Measurements from ENCODE around the gene FBXW11.
A peak's percentile ranks its signal among the peaks of the same experiment; 100 is the strongest.

The FBXW11 gene

GRCh38 chr5:171906703-171907590 is 99.5 kb downstream of the FBXW11 start:
- H3K4me3 ChIP-seq (ENCODE audit: low read length), result no peak overlapping the region
- H3K4me1 ChIP-seq (ENCODE audit: control insufficient read depth, insufficient read depth, low read length), result peaks cover 2% of the 10 kb centered on the region
- no peaks in the 10 kb centered on the region for H3K27me3 ChIP-seq (replicated peaks; ENCODE audit: control insufficient read depth, insufficient read depth, low read length)
- H3K9ac ChIP-seq (ENCODE audit: low read length), result no peak overlapping the region
- DNase-seq (ENCODE audit: low read depth), result no peak
- H3K36me3 ChIP-seq (ENCODE audit: control insufficient read depth, insufficient read depth, low read length, severe bottlenecking), result peaks cover 20% of the 10 kb centered on the region
- no peaks in the 10 kb centered on the region for H3K9me3 ChIP-seq (ENCODE audit: control insufficient read depth, low read length)

DNA sequence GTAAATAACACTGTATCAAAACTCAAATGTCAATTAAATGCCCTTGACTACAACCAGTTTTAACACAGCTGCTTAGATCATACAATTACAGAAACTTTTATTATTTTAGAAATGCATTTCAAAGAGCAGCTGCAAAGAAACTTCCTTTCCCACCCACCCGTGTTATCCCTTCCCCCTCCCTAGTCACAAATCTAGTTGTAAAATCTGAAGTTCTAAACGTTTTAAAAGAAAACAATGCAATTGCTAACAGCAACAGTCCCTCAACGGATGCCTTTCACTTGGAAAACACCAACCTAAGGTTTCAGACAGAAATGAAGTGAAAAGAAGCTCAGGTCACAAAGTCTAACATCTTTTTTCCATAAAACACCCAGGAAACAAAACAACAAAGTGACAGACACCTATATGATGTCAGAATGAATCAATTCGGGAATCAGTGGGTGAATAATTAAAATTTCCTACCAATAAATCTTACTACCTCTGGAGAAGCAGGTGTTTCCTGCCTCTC is 100.3 kb downstream of the FBXW11 start:
- no peak overlapping the region for H3K4me3 ChIP-seq (ENCODE audit: low read length)
- DNase-seq (ENCODE audit: low read depth), result no peak
- no peaks in the 10 kb centered on the region for H3K9me3 ChIP-seq (ENCODE audit: control insufficient read depth, low read length)
- H3K9ac ChIP-seq (ENCODE audit: low read length), result no peak overlapping the region
- H3K36me3 ChIP-seq (ENCODE audit: control insufficient read depth, insufficient read depth, low read length, severe bottlenecking), result peaks cover 20% of the 10 kb centered on the region
- H3K4me1 ChIP-seq (ENCODE audit: control insufficient read depth, insufficient read depth, low read length), result no peaks in the 10 kb centered on the region
- no peaks in the 10 kb centered on the region for H3K27me3 ChIP-seq (replicated peaks; ENCODE audit: control insufficient read depth, insufficient read depth, low read length)

DNA sequence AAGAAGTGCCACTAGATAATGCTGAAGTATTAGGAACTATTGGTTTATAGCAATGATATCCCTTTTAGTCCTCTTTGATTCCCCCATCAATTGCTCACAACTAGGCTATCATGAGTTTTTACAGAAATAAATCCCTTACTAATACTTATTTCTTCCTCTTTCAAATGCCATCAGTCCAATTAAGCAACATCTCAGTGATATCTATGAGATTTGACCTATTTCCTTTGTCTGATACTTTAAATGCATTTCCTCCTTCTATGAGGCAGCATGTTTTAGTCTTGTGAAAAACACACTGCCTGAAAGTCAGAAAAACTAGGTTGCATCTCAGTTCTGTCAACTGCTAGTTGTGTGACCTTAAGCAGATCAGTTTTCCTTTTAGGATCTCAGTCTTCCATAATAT is 101.6 kb downstream of the FBXW11 start:
- no peak for DNase-seq (ENCODE audit: low read depth)
- H3K9me3 ChIP-seq (ENCODE audit: control insufficient read depth, low read length), result no peaks in the 10 kb centered on the region
- H3K9ac ChIP-seq (ENCODE audit: low read length), result no peak overlapping the region

GRCh38 chr5:171901764-171902163 is 104.7 kb downstream of the FBXW11 start:
- Histone ChIP-seq H3K4me3 (ENCODE audit: low read length) (no peak overlapping the region), H3K36me3 (ENCODE audit: control insufficient read depth, insufficient read depth, low read length, severe bottlenecking) (peaks cover 9% of the 10 kb centered on the region), H3K9ac (ENCODE audit: low read length) (no peak overlapping the region), H3K9me3 (ENCODE audit: control insufficient read depth, low read length) (no peaks in the 10 kb centered on the region), H3K27me3 (replicated peaks; ENCODE audit: control insufficient read depth, insufficient read depth, low read length) (no peaks in the 10 kb centered on the region), H3K4me1 (ENCODE audit: control insufficient read depth, insufficient read depth, low read length) (peaks cover 18% of the 10 kb centered on the region)
- no peak for DNase-seq (ENCODE audit: low read depth)

More for the DNA sequence above, 101.6 kb downstream of the FBXW11 start:
- no peak overlapping the region for H3K4me3 ChIP-seq (ENCODE audit: low read length)
- no peaks in the 10 kb centered on the region for H3K27me3 ChIP-seq (replicated peaks; ENCODE audit: control insufficient read depth, insufficient read depth, low read length)
- peaks cover 17% of the 10 kb centered on the region for H3K36me3 ChIP-seq (ENCODE audit: control insufficient read depth, insufficient read depth, low read length, severe bottlenecking)
- no peaks in the 10 kb centered on the region for H3K4me1 ChIP-seq (ENCODE audit: control insufficient read depth, insufficient read depth, low read length)

DNA sequence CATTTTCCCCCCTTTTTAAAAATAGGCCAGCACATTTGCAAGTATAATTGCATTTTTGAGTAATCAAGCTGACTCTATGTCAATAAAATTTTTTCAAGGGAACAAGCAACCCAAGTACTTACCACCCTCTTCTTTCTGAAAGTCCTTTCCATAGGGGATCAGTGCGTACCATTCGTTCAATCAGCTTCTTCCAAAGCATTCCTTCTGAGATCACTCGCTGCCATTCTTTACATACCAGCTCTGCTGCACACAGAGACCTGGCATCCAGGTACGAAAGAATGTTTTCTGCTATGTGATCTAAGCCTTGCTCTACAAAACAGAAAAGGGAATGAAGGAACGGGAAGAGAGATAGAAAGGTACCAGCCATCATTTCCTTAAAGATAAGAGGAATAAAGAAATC is 106.6 kb downstream of the FBXW11 start:
- Histone ChIP-seq H3K36me3 (ENCODE audit: control insufficient read depth, insufficient read depth, low read length, severe bottlenecking) (peaks cover 19% of the 10 kb centered on the region), H3K27me3 (replicated peaks; ENCODE audit: control insufficient read depth, insufficient read depth, low read length) (no peaks in the 10 kb centered on the region), H3K4me1 (ENCODE audit: control insufficient read depth, insufficient read depth, low read length) (peaks cover 18% of the 10 kb centered on the region), H3K9me3 (ENCODE audit: control insufficient read depth, low read length) (no peaks in the 10 kb centered on the region), H3K9ac (ENCODE audit: low read length) (no peak overlapping the region), H3K4me3 (ENCODE audit: low read length) (no peak overlapping the region)
- DNase-seq (ENCODE audit: low read depth), result no peak

GRCh38 chr5:171898879-171899278 is 107.6 kb downstream of the FBXW11 start:
- no peaks in the 10 kb centered on the region for H3K27me3 ChIP-seq (replicated peaks; ENCODE audit: control insufficient read depth, insufficient read depth, low read length)
- H3K4me1 ChIP-seq (ENCODE audit: control insufficient read depth, insufficient read depth, low read length), result peaks cover 18% of the 10 kb centered on the region
- no peak for DNase-seq (ENCODE audit: low read depth)
- no peaks in the 10 kb centered on the region for H3K9me3 ChIP-seq (ENCODE audit: control insufficient read depth, low read length)
- no peak overlapping the region for H3K4me3 ChIP-seq (ENCODE audit: low read length)
- H3K36me3 ChIP-seq (ENCODE audit: control insufficient read depth, insufficient read depth, low read length, severe bottlenecking), result peaks cover 20% of the 10 kb centered on the region
- H3K9ac ChIP-seq (ENCODE audit: low read length), result no peak overlapping the region

DNA sequence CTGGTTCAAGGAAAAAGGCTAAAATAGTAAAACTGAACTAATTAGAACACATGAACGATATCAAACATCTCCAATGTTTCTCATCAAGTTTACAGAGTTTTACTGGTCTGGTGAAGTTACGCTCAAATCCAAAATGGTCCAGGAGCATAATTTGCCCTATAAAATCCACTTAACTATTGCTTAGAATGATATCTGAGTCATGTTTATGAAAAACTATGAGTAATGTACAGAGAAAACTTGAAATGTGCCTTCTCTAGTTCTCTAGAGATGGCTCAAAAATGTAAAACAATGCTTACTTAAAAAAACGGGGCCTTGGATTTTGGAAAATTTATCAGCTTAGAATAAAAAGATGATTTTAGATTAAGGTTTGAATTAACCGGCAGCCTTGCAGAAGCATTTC is 108.1 kb downstream of the FBXW11 start:
- Histone ChIP-seq H3K36me3 (ENCODE audit: control insufficient read depth, insufficient read depth, low read length, severe bottlenecking) (peaks cover 20% of the 10 kb centered on the region), H3K27me3 (replicated peaks; ENCODE audit: control insufficient read depth, insufficient read depth, low read length) (no peaks in the 10 kb centered on the region), H3K4me1 (ENCODE audit: control insufficient read depth, insufficient read depth, low read length) (peaks cover 23% of the 10 kb centered on the region), H3K9me3 (ENCODE audit: control insufficient read depth, low read length) (no peaks in the 10 kb centered on the region), H3K9ac (ENCODE audit: low read length) (no peak overlapping the region), H3K4me3 (ENCODE audit: low read length) (no peak overlapping the region)
- peak; percentile 54 for DNase-seq (ENCODE audit: low read depth)

DNA sequence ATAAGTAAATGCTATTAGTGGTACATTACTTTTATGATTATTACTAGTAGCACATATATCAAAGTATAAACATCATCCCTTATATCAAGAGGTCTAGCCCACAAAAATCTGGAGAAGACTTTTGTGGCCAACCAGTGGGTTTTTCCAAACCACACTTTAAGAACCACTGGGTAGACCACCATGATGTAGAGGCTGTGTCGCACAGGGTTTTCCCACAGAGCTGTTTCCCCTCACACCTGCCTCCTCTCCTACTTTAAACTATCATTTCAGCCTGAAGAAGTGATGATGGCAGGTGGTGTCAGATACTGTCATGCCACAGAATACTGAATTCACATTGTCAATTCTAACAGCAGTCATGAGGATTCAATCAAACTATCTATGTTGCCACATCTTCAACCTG is 109.2 kb downstream of the FBXW11 start:
- H3K36me3 ChIP-seq (ENCODE audit: control insufficient read depth, insufficient read depth, low read length, severe bottlenecking), result peaks cover 20% of the 10 kb centered on the region
- H3K4me3 ChIP-seq (ENCODE audit: low read length), result no peak overlapping the region
- DNase-seq (ENCODE audit: low read depth), result no peak
- H3K9ac ChIP-seq (ENCODE audit: low read length), result no peak overlapping the region
- H3K4me1 ChIP-seq (ENCODE audit: control insufficient read depth, insufficient read depth, low read length), result peaks cover 30% of the 10 kb centered on the region
- no peaks in the 10 kb centered on the region for H3K9me3 ChIP-seq (ENCODE audit: control insufficient read depth, low read length)
- no peaks in the 10 kb centered on the region for H3K27me3 ChIP-seq (replicated peaks; ENCODE audit: control insufficient read depth, insufficient read depth, low read length)

DNA sequence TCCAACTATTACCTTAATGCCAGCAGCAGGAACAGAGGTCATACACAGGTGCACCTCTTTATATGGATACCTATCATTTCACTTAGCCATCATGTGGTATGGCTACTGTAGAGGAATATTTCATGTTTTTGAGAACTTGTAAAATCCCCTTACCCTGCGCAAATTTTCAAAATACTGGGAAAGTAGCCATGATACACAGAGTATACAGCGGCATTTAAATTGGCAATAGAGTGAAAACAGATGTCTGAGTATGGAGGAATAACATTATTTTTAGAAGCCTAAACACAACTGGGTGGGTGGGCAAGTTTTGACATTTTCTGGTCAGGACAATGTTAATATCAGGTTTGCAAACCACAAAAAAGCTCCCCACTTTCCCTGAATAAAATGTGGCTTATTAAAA is 111.4 kb downstream of the FBXW11 start:
- no peaks in the 10 kb centered on the region for H3K9me3 ChIP-seq (ENCODE audit: control insufficient read depth, low read length)

GRCh38 chr5:171893290-171893886 is 113.0 kb downstream of the FBXW11 start:
- peaks cover 40% of the 10 kb centered on the region for H3K36me3 ChIP-seq (ENCODE audit: control insufficient read depth, insufficient read depth, low read length, severe bottlenecking)
- peak; percentile 81 for DNase-seq (ENCODE audit: low read depth)
- peaks cover 19% of the 10 kb centered on the region for H3K4me1 ChIP-seq (ENCODE audit: control insufficient read depth, insufficient read depth, low read length)
- no peaks in the 10 kb centered on the region for H3K27me3 ChIP-seq (replicated peaks; ENCODE audit: control insufficient read depth, insufficient read depth, low read length)
- no peaks in the 10 kb centered on the region for H3K9me3 ChIP-seq (ENCODE audit: control insufficient read depth, low read length)
- no peak overlapping the region for H3K9ac ChIP-seq (ENCODE audit: low read length)
- H3K4me3 ChIP-seq (ENCODE audit: low read length), result no peak overlapping the region

More for the DNA sequence above, 111.4 kb downstream of the FBXW11 start:
- Histone ChIP-seq H3K9ac (ENCODE audit: low read length) (no peak overlapping the region), H3K4me1 (ENCODE audit: control insufficient read depth, insufficient read depth, low read length) (peaks cover 30% of the 10 kb centered on the region), H3K36me3 (ENCODE audit: control insufficient read depth, insufficient read depth, low read length, severe bottlenecking) (peaks cover 36% of the 10 kb centered on the region), H3K27me3 (replicated peaks; ENCODE audit: control insufficient read depth, insufficient read depth, low read length) (no peaks in the 10 kb centered on the region), H3K4me3 (ENCODE audit: low read length) (no peak overlapping the region)
- DNase-seq (ENCODE audit: low read depth), result no peak

DNA sequence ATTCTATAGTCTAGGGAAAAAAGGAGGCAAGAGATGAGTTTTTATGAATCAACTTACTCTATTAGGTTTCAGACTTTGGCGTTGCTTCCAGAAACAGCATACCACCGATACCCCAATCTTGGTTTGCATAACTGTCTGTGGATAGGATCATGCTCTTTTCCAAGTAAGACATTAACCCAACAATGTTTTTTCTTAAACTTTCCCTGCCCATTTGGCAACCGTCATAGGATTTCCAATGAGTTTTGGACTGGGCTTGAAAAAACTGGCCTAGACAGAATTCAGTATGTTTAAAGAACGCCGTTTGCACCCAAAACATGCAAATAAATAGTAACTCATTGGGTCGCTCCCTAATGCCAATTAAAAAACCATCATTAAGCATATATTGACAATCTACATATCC is 114.8 kb downstream of the FBXW11 start:
- Histone ChIP-seq H3K36me3 (ENCODE audit: control insufficient read depth, insufficient read depth, low read length, severe bottlenecking) (peaks cover 35% of the 10 kb centered on the region), H3K4me3 (ENCODE audit: low read length) (no peak overlapping the region)

More for the DNA sequence above, 114.8 kb downstream of the FBXW11 start:
- Histone ChIP-seq H3K4me1 (ENCODE audit: control insufficient read depth, insufficient read depth, low read length) (peaks cover 12% of the 10 kb centered on the region), H3K27me3 (replicated peaks; ENCODE audit: control insufficient read depth, insufficient read depth, low read length) (no peaks in the 10 kb centered on the region), H3K9me3 (ENCODE audit: control insufficient read depth, low read length) (no peaks in the 10 kb centered on the region), H3K9ac (ENCODE audit: low read length) (no peak overlapping the region)
- DNase-seq (ENCODE audit: low read depth), result no peak
